ENCODE results near the gene DDX1. TPM values are rescaled to one million over a fixed set of nuclear protein-coding genes. Genes with fewer than 3 reads are reported as not detected.
"Not testable (repeated sequence)": the region's sequence is repeated elsewhere in the genome, so short reads cannot be mapped to it uniquely, and the experiment has no call there.

The DDX1 gene
- total RNA-seq, 2 donors from 2014 or later = 74.2 to 81.3 TPM

DNA sequence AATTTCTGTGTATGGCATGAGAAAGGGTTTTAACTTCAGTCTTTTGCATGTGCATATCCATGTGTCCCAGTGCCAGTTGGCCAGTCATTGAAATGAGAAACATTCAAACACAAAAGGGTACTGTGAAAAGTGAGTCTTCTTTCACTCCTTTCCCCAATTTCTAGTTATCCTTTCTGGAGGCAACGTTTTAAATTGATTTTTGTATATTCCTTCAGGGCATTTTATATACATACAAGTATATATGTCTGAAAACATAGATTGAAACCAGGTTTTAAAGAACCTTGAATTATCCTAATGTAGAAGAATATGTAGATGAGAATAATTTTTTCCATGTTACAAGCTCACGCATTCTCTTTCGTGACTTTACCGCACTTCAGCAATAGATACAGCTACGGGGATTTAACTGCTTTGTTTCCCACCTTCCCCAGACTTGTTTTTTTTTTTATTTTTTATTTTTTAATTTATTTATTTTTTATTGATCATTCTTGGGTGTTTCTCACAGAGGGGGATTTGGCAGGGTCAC is 18.8 kb downstream of the DDX1 start:
- DNase-seq (ENCODE audit: low spot score) = no peak
- intact Hi-C loops (cut with DNase I) = no loop called here

DNA sequence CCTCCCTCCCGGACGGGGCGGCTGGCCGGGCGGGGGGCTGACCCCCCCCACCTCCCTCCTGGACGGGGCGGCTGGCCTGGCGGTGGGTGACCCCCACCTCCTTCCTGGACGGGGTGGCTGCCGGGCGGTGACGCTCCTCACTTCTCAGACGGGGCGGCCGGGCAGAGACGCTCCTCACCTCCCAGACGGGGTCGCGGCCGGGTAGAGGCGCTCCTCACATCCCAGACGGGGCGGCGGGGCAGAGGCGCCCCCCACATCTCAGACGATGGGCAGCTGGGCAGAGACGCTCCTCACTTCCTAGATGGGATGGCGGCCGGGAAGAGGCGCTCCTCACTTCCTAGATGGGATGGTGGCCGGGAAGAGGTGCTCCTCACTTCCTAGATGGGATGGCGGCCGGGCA is 20.4 kb downstream of the DDX1 start:
- intact Hi-C loops (cut with DNase I); DNase-seq (ENCODE audit: low spot score): not testable (repeated sequence)

DNA sequence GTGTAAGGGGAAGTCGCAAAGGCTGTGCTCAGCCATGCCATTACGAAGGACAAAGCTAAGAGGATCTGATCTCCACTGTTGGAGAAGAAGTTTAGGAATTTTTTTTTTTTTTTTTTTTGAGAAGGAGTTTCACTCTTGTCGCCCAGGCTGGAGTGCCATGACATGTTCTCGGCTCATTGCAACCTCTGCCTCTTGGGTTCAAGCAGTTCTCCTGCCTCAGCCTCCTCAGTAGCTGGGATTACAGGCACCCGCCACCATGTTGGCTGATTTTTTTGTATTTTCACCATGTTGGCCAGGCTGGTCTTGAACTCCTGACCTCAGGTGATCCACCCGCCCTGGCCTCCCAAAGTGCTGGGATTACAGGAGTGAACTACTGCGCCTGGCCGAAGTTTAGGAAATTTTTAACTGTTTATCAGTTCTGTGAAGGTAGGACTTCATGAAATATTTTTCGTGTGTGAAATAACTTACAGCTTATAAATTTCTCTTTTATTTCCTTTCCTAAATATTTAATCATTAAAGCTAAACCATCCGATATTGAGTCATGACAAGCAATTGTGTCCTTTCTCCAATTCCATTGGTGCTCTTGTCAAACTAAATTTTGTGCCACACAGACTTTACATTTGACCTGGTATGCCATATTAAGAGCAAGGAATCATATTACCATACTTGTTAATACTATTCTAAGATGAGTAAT is 22.2 kb downstream of the DDX1 start:
- intact Hi-C loops (cut with DNase I) = no loop called here
- DNase-seq (ENCODE audit: low spot score) = no peak

DNA sequence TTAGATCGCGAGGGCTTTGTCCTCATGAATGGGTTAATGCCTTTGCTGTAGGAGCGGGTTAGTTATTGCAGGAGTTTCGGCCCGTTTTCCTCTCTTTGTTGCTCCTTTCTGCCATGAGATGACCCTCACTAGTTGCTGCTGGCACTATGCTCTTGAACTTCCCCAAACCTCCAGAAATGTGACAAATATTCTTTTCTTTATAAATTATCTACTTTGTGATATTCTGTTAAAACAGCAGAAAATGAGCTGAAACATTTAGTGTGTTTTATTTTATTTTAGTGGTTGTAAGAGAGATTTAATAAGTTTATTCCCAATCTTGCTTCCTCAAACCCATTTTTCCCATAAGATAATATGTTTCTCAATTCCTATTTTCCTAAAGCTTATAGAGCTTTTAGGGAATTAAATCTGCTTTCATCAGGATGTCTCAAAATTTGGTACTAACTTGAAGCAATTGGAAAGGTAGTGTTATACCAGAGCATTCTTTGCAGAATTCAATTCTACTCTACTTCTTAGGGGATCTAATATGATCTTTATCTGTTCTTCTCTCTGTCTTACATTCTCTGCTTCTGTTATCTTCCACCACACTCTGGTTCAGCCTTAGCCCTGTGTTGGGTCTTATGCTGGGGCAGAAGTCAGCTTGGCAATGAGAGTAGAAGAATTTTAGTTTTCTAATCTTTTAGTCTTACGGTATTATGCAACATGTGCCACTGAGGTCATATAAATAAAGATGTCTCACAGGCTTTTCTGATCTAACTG is 23.1 kb downstream of the DDX1 start:
- DNase-seq (ENCODE audit: low spot score) = no peak
- intact Hi-C loops (cut with DNase I) = no loop called here

DNA sequence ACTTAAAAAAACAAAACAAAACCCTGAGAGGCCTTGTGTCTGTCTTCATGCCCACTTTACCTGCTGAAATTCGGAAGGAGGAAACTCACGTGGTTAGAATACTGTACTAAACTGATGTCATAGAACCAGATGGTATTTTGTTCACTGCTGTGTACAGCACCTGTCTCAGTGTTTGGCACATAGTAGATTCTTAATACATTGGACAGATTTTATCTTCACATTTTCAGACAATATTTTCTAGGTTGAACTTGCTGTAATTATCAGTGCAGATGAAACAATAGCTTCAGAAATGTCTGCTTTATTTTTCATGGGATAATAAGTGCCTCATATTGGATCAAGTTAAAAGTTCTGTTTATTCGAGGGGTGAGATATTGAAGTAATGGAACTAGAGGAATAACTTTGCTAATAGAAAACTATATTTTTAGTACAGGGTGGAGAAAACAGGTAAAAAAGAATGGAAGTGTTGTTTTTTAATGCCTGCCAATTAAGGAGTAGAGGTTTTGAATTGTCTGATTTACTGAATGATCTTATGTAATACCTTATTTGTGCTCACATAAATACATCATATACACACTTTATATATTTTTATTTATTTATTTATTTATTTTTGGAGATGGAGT is 23.7 kb downstream of the DDX1 start:
- intact Hi-C loops (cut with DNase I) = no loop called here
- no peak for DNase-seq (ENCODE audit: low spot score)

DNA sequence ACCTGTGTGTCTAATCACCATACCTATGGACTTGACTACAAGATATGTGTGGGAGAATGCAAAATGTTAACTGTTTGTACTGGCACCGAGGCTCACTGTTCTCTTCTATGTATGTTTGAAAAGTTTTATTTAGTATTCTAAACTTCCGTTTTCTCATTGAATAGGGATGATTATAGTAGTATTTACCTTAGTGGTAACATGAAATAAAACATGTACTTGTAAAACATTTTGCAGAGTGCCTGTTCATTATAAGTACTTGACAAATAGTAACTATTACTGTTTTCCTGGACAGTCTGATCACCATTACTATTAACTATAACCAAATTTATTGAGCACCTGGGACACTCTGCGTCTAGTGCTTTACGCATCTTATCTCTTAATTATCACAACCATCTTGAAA is 24.8 kb downstream of the DDX1 start:
- no peak for DNase-seq (ENCODE audit: low spot score)
- intact Hi-C loops (cut with DNase I) = no loop called here

DNA sequence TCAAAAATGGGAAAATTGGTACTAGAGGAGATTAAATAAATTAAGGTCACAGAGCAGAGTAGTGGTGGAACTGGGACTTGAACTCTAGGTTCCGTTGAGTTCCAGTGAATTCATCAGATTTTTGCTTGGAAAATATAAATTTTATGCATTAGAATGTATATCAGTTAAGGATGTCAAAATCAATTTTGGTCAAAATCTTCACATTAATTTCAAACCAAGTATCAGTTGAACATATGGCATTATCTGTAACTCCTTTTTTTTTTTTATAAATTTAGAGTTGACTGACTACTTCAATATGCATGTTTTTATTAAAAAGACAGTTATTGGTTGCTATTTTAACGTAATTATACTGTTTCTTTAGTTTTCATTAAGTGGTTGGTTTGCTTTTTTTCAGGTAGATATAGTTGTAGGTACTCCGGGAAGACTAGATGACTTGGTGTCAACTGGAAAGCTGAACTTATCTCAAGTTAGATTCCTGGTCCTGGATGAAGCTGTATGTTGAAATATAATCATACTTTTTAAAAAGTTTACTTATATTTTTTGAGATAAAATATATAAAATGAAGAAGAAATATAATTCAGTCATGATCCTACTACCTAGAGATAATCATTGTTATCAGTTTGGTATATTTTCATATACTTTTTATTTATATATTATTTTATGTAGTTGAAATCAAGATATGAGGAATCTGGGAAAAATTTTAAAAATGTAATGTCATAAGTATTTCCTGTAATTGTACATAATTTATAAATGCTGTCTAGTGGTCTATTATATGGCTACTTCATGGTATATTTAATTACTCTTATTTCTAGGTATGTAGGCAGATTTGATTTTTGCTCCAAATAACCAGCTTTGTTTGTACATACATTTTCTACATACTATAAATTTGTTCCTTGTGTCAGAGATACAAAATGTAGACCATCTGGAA is 25.4 kb downstream of the DDX1 start:
- no peak for DNase-seq (ENCODE audit: low spot score)
- intact Hi-C loops (cut with DNase I) = no loop called here

DNA sequence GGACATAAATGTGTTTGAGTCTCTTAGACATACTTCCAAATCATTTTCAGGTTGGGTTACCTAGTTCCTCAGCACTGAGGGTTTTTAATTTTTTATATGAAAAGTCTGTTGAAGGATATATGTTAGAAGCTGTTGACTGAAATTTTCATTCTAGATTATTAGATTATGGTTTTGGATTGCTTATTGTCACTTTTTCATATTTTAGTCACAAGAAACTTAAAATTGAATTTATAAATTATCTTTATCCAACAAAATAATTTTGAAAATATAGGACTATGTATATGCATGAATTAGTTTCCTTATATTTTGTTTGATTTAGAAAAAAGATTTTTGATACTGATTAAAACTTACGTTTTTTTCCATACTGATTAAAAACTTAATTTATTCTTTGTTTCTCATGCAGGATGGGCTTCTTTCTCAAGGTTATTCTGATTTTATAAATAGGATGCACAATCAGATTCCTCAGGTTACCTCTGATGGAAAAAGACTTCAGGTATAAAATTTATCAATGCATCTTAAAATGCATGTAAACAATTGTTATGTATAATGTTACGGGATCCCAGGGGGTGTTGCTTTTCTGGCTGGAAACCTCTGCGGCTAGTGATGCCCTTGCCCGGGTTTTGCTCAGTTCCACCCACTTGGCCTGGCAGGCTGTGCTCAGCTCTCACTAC is 26.2 kb downstream of the DDX1 start:
- no peak for DNase-seq (ENCODE audit: low spot score)
- intact Hi-C loops (cut with DNase I) = no loop called here

DNA sequence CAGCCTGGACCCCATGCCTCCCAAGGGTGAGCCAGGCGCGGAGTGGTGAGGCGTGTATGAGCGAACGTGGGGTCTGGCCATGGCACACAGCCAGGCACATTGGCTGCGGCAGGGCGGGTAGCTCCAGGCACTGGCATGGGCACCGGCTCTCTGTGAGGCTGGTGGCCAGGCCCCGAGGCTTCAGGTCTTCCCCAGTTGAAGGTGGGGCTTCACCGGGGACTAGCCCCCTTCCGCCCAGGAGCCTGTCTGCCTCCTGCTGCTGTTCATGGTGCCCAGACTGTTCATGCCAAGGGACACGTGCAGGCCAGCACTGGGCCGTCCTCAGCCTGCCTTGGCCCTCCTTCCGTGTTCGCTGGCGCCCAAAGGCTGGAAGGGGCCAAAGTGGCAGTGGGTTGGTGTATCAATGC is 26.8 kb downstream of the DDX1 start:
- intact Hi-C loops (cut with DNase I) = no loop called here
- DNase-seq (ENCODE audit: low spot score) = no peak

DNA sequence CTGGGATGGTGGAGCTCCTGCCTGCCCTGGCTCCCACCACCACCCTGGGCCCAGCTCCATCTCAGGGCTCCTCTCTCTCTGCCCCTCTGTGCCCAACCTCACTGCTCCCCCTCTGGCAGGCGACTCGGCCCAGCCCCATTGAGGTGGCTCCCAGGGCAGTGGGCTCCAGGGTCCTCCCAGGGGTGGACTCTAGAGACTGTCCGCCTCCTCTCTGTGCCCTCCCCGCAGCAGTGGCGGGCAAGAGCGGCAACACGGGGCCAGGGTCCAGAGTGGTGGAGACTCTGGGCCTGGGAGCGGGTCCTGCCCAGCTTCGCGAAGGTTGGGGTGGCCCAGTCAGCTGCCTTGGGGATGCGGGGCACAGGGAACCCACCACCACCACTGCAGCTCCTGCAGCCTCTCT is 27.4 kb downstream of the DDX1 start:
- intact Hi-C loops (cut with DNase I) = no loop called here

DNA sequence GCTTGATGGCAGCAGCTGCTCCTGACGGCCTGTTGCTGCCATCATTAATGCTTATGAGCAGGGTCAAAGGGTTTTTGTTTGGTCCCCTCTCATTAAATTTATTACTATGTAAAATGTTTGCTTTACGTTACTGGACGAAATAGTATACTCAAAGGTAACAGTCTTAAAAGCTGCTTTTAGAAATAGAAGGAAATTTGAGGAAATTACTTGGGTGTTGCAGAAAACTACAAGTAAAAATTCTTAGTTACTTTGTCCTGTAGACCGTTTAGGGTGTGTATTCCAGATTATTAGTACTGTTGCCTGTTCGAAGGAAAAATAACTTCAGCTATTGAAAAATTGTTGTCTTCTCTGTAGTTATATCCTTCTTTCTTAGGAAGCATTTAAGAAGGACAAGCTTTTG is 27.8 kb downstream of the DDX1 start:
- no peak for DNase-seq (ENCODE audit: low spot score)
- intact Hi-C loops (cut with DNase I) = no loop called here

More for the DNA sequence above, 27.4 kb downstream of the DDX1 start:
- no peak for DNase-seq (ENCODE audit: low spot score)

DNA sequence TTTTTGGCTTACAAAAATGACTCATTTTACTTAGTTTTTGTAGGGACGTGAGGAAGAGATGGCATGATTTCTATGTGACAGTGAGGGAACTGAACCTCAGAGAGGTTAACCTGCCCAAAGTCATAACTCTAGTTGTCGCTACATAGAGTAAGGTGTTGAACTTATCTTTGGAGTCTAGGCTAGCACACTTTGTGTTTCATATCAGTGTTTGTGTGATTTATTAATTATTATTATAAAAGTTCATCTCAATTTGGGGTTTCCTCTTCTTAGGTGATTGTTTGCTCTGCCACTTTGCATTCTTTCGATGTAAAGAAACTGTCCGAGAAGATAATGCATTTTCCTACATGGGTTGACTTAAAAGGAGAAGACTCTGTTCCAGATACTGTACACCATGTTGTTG is 28.3 kb downstream of the DDX1 start:
- intact Hi-C loops (cut with DNase I) = no loop called here
- DNase-seq (ENCODE audit: low spot score) = no peak

DNA sequence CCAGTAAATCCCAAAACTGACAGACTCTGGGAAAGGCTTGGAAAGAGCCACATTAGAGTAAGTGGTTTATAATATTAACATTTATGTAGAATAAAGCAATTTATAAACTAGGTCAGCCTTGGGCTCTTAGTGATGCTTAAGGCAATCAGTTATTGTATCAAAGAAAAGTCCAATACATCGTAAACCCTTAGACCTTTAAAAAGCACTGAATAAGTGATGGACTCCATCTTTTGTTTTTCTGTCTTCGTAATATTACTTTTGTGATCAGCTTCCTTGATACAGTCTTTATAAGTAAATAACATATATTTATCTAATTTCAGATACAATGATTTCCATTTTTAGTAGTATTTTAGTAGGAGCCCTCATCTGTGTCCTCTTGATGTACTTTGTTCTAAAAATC is 28.7 kb downstream of the DDX1 start:
- no peak for DNase-seq (ENCODE audit: low spot score)
- intact Hi-C loops (cut with DNase I) = no loop called here

DNA sequence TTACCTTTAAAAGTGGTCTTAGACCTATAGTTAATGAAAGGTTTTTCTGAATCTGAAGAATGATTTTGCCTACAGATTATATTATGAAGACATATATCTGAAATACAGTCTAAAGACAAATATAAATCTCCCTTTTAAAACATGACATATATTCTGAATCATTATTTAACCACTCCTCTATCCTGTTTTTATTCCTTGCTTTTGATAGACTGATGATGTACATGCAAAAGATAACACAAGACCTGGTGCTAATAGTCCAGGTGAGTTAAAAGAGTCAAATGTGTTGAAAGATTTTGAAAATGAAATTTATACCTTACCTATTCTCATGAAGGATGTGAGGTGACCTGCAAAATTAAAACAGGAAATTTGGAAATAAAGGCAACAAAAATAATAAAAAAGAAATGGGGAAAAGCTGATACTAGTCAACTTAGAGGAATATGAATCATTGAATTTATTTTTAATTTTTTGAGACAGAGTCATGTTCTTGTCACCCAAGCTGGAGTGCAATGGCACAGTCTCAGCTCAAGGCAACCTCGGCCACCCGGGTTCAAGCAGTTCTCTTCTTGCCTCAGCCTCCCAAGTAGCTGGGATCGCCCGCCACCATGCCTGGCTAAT is 29.3 kb downstream of the DDX1 start:
- intact Hi-C loops (cut with DNase I) = no loop called here

DNA sequence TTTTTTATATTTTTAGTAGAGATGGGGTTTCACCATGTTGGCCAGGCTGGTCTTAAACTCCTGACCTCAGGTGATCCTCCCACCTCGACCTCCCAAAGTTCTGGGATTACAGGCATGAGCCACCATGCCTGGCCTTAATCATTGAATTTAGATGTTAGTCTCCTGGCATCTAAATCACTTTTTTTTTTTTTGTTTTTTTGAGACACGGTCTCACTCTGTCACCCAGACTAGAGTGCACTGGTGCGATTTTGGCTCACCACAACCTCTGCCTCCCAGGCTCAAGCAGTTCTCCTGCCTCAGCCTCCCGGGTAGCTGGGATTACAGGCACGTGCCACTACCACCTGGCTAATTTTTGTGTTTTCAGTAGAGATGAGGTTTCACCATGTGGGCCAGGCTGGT is 29.8 kb downstream of the DDX1 start:
- DNase-seq (ENCODE audit: low spot score); intact Hi-C loops (cut with DNase I): not testable (repeated sequence)

More for the DNA sequence above, 29.3 kb downstream of the DDX1 start:
- no peak for DNase-seq (ENCODE audit: low spot score)

DNA sequence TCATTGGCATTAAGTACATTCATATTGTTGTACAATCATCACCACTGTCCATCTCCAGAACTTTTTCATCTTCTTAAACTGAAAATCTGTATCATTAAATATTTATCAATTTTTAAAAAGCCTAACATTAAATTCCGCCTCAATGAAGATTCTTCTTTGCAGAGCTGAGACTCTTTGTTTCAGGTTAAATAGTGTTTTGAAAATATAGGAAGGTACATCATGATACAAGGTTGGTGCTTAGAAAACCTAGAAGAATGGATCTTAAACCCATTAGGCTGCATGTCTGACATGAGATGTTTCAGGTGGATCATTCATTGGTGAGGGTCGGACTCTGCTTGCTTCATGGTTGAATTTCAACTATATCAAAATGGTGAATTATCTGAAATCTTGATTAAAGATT is 30.5 kb downstream of the DDX1 start:
- no peak for DNase-seq (ENCODE audit: low spot score)
- intact Hi-C loops (cut with DNase I) = no loop called here

DNA sequence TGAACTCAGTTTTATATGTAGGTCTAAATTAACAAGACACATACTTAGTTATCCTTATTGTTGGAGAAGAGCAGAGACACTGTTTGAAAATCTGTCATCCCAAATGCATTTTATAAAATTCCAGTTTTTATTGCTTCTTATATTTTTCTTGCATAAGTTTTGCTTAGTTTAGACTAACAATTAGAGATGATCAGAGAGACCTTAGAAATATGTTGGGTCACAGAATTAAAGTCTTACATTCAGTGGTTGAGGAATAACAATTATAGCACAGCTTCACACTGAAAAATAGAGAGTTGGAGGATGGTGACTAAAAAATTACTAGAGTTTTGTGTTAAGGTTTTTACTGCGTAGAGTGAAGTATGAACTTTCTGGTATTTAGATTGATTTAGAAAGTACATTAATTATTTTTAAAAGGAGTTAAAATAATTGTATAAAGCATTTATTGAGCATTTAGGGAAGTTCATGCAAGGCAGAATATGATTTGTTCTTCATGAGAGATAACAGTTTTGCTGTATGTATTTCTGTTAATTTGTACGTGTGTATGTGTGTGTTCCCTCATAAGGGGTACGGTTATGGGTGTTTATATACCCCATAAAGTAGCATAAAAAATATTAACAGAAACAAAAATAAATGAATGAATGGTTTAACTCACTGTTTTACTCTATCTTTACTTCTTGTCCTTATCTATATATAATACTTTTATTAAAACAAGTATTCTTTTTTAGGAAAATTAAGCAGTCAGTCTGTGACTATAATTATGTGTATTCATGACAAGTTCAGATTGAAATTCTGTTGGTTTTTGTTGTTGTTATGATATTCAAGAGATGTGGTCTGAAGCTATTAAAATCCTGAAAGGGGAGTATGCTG is 31.2 kb downstream of the DDX1 start:
- no peak for DNase-seq (ENCODE audit: low spot score)
- intact Hi-C loops (cut with DNase I) = no loop called here

DNA sequence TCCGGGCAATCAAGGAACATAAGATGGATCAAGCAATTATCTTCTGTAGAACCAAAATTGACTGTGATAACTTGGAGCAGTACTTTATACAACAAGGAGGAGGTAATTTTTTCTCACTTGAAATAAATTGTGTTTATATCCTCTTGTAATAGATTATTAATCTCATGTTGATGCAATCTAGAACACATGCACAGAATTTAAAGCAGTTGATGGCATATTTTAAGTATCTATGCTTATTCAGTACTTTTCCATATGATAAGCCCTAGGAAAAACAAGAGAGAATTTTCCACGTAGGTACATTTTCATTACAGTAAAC is 31.8 kb downstream of the DDX1 start:
- no peak for DNase-seq (ENCODE audit: low spot score)
- intact Hi-C loops (cut with DNase I) = no loop called here

Data from posterior vena cava (tissue), 2 donors.